GM10847 (cell line): ENCODE data around the gene NCK2.

Experiments
- POLR2A ChIP-seq: IDR thresholded peaks from 2 replicates; pipeline ENCODE4 v1.6.1; 2011; ENCODE audit not compliant: insufficient read length; ENCODE audit errors: extremely low read depth

The NCK2 gene

GRCh38 chr2:105744909-105745853 lies at the start of gene NCK2:
Gene NCK2, plus strand, starts transcription at chr2:105744912. Its CDS starts 110,152 bp downstream, at chr2:105855064.
- peak; percentile 21 for TF ChIP-seq POLR2A

GRCh38 chr2:105697781-105698449 lies 46.8 kb upstream of the NCK2 start:
- TF ChIP-seq POLR2A: no peak

- TF ChIP-seq POLR2A: no peak
Measured at GRCh38 chr2:105698820-105699219, 45.9 kb upstream of the NCK2 start.

- TF ChIP-seq POLR2A: no peak
Measured at GRCh38 chr2:105701042-105701441, 43.7 kb upstream of the NCK2 start.

GRCh38 chr2:105708697-105709096 lies 36.0 kb upstream of the NCK2 start:
- no peak for TF ChIP-seq POLR2A

GRCh38 chr2:105711394-105711793 lies 33.3 kb upstream of the NCK2 start:
- TF ChIP-seq POLR2A: no peak

GRCh38 chr2:105712166-105712915 lies 32.4 kb upstream of the NCK2 start:
- no peak for TF ChIP-seq POLR2A

GRCh38 chr2:105712981-105713596 lies 31.6 kb upstream of the NCK2 start:
- no peak for TF ChIP-seq POLR2A

- TF ChIP-seq POLR2A: no peak
Measured at GRCh38 chr2:105714141-105714540, 30.6 kb upstream of the NCK2 start.

- TF ChIP-seq POLR2A: no peak
Measured at GRCh38 chr2:105718846-105719481, 25.7 kb upstream of the NCK2 start.

GRCh38 chr2:105721991-105722511 lies 22.7 kb upstream of the NCK2 start:
- TF ChIP-seq POLR2A: no peak

GRCh38 chr2:105722726-105723297 lies 21.9 kb upstream of the NCK2 start:
- TF ChIP-seq POLR2A: no peak

GRCh38 chr2:105723431-105723830 lies 21.3 kb upstream of the NCK2 start:
- no peak for TF ChIP-seq POLR2A

- no peak for TF ChIP-seq POLR2A
Measured at GRCh38 chr2:105725388-105725787, 19.3 kb upstream of the NCK2 start.
